Cardiac muscle cell (in vitro differentiated cells and primary cell): ENCODE data around the gene RPL18. TPM values are rescaled to one million over a fixed set of nuclear protein-coding genes. Genes with fewer than 3 reads are reported as not detected.

Source experiments
- DNase-seq, 2 donors: peaks; one replicate each; pipeline versions ENCODE4 v3.0.0 to v3.0.0-alpha.2; 2010 to 2017; ENCODE audit warnings: low read depth in 1 of 2, low spot score in 1 of 2
- H3K27ac ChIP-seq: fragments of 200-600 bp; sonication (generic); 2 replicates; pipeline ENCODE4 v1.5.1; 2016
- H3K27me3 ChIP-seq: fragments of 200-600 bp; sonication (generic); 2 replicates; pipeline ENCODE4 v1.6.0; 2016; ENCODE audit warnings: control low read depth
- H3K36me3 ChIP-seq: fragments of 200-600 bp; sonication (generic); 2 replicates; pipeline ENCODE4 v1.5.1; 2016; ENCODE audit warnings: control low read depth
- H3K4me1 ChIP-seq: fragments of 200-600 bp; sonication (generic); 2 replicates; pipeline ENCODE4 v1.8.1; 2017; ENCODE audit warnings: low read depth, mild to moderate bottlenecking, mixed run types
- H3K4me3 ChIP-seq: fragments of 200-600 bp; sonication (generic); 2 replicates; pipeline ENCODE4 v1.5.1; 2016; ENCODE audit warnings: mild to moderate bottlenecking
- H3K9me3 ChIP-seq: fragments of 200-600 bp; sonication (generic); 2 replicates; pipeline ENCODE4 v1.5.1; 2017; ENCODE audit warnings: low read depth, mild to moderate bottlenecking, control low read depth
- polyA plus RNA-seq: library from polyadenylated mRNA; unstranded; fragments of >200 nt; fragmentation: Nextera tagmentation; extraction: Ambion mirVana; gene quantifications from 2 replicates; pipeline ENCODE4 v1.2.1, GENCODE V29; 2016
- total RNA-seq: library from RNA; depleted of rRNA; stranded (reverse); fragments of >200 nt; gene quantifications from 2 replicates; pipeline ENCODE4 v1.2.3, GENCODE V29; 2016
- TF ChIP-seq, protein P1 (sequence below): IDR thresholded peaks from 2 replicates; pipeline ENCODE4 v1.5.1; 2012; ENCODE audit warnings: low read depth, mild to moderate bottlenecking, low read length

Gene RPL18
- total RNA-seq (3,285 and 3,429 TPM in 2 replicates), polyA plus RNA-seq (692 and 838 TPM in 2 replicates)

DNA sequence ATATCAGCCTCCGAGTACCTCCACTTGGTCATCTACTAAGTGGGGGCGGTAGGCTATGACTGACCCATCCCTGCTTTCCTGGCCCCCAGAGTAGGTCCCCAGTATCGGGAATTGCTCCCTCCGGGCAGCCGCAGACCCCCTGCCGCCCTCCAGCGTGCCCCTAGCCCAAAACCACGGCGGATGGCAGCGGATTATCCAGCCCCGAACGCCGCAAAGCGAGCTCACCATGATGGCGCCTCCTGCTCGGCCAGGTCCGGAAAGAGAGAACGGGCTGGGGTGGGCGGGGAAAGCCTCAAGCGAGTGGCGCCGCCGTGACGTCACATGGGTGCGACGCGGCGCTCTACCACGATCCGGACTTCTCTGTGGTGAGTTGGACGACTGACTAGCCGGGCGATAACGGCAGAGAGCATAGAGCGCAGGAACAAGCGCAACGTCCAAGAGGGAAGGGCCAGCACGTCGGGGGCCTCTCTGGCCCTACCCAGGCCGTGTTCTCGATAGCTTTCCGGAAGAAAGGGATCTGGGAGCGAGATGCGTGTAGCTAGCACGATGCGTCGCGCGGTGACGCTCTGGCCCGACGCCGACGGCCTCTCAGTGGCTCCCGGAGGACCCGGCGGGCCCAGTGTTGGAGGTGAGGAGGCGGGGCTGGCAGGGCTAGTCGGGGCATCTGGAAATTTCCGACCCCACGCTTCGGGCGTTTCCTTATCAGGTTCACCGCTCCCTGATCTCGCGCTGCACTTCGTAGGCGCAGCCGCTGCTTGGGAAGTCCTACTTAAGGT is at the start of gene RPL18, which contains the start of gene SPHK2:
Gene RPL18 (minus strand): TSS at position 263 of the 776 bp plus-strand sequence. CDS start 35 bp downstream, at position 228.
Gene SPHK2 (plus strand): TSS at position 591 of the 776 bp plus-strand sequence. CDS start 1,009 bp downstream, outside the sequence.
- DNase-seq = peak; percentile 99 to 100
- TF ChIP-seq, protein P1, sequence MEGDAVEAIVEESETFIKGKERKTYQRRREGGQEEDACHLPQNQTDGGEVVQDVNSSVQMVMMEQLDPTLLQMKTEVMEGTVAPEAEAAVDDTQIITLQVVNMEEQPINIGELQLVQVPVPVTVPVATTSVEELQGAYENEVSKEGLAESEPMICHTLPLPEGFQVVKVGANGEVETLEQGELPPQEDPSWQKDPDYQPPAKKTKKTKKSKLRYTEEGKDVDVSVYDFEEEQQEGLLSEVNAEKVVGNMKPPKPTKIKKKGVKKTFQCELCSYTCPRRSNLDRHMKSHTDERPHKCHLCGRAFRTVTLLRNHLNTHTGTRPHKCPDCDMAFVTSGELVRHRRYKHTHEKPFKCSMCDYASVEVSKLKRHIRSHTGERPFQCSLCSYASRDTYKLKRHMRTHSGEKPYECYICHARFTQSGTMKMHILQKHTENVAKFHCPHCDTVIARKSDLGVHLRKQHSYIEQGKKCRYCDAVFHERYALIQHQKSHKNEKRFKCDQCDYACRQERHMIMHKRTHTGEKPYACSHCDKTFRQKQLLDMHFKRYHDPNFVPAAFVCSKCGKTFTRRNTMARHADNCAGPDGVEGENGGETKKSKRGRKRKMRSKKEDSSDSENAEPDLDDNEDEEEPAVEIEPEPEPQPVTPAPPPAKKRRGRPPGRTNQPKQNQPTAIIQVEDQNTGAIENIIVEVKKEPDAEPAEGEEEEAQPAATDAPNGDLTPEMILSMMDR = no peak
- Histone ChIP-seq H3K27ac (peak within 1 kb of the TSS; percentile 88), H3K4me3 (peak within 1 kb of the TSS; percentile 89), H3K36me3 (peaks cover 26% of the 10 kb centered on the region), H3K9me3 (no peaks in the 10 kb centered on the region), H3K4me1 (peaks cover 15% of the 10 kb centered on the region), H3K27me3 (no peaks in the 10 kb centered on the region)

- no peak overlapping the region for H3K27ac ChIP-seq
- DNase-seq = no peak
- no peaks in the 10 kb centered on the region for H3K27me3 ChIP-seq
- TF ChIP-seq, protein P1 = no peak
- no peaks in the 10 kb centered on the region for H3K4me1 ChIP-seq
- H3K36me3 ChIP-seq = no peaks in the 10 kb centered on the region
- H3K4me3 ChIP-seq = no peak overlapping the region
- no peaks in the 10 kb centered on the region for H3K9me3 ChIP-seq
These were observed 49.8 kb upstream of the RPL18 start for GRCh38 chr19:48668761-48669160.

- DNase-seq = no peak
- Histone ChIP-seq H3K27me3 (no peaks in the 10 kb centered on the region), H3K36me3 (no peaks in the 10 kb centered on the region), H3K4me1 (no peaks in the 10 kb centered on the region), H3K27ac (no peak overlapping the region), H3K4me3 (no peak overlapping the region), H3K9me3 (no peaks in the 10 kb centered on the region)
- TF ChIP-seq, protein P1 = no peak
These were observed 49.4 kb upstream of the RPL18 start for GRCh38 chr19:48668332-48668731.

DNA sequence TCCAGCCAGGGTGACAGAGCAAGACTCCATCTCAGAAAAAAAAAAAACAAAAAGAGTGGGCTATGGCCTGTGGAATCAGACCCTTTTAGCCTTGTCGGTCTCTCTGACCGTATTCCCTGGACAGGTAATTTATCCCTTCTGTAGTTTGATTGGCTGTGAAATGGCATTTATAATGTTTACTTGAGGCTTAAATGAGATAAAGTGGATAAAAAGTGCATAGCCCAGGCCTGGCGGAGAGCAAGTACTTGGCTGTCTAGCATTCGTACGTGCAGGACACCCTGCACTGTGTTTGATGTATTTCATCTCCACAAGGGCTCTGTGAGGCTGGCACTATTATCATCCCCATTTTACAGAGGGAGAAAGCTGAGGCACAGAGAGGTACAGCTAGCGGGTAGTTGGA is 46.8 kb upstream of the RPL18 start:
- no peak for DNase-seq
- TF ChIP-seq, protein P1 = no peak
- no peaks in the 10 kb centered on the region for H3K9me3 ChIP-seq
- no peaks in the 10 kb centered on the region for H3K4me1 ChIP-seq
- H3K27ac ChIP-seq = no peak overlapping the region
- H3K27me3 ChIP-seq = no peaks in the 10 kb centered on the region
- no peak overlapping the region for H3K4me3 ChIP-seq
- H3K36me3 ChIP-seq = no peaks in the 10 kb centered on the region

GRCh38 chr19:48664476-48664875 is 45.5 kb upstream of the RPL18 start:
- Histone ChIP-seq H3K36me3 (no peaks in the 10 kb centered on the region), H3K9me3 (no peaks in the 10 kb centered on the region), H3K27me3 (no peaks in the 10 kb centered on the region), H3K4me1 (no peaks in the 10 kb centered on the region), H3K4me3 (no peak overlapping the region), H3K27ac (no peak overlapping the region)
- TF ChIP-seq, protein P1 = no peak
- no peak for DNase-seq
